Measurements from ENCODE around the gene OR10A6. TPM values are rescaled to one million over a fixed set of nuclear protein-coding genes. Genes with fewer than 3 reads are reported as not detected.

Gene OR10A6
- total RNA-seq, 2 donors from 2014 or later = not detected

DNA sequence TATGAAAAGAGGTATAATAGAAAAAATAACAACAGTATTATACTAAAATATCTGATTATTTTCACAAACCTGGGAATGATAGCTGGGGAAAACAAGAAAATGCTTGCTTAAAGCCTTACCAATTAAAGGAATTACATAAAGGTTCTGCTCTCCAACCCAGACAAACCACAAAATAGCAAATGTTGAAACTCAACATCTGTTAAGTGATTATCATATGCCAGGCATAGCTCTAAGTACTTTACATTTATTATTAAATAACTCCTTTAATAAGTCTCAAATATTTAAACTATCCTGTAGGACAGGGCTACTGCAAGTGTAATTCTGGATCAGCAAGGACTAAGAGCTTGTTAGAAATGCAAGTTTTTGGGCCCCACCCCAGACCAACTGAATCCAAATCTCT is 20.1 kb downstream of the OR10A6 start:
- H3K36me3 ChIP-seq (ENCODE audit: control insufficient read depth, insufficient read depth, low read length) = no peaks in the 10 kb centered on the region
- H3K4me3 ChIP-seq (ENCODE audit: low read length) = no peak overlapping the region
- peaks cover 19% of the 10 kb centered on the region for H3K4me1 ChIP-seq (ENCODE audit: control insufficient read depth, insufficient read depth, low read length)
- peaks cover 2% of the 10 kb centered on the region for H3K36me3 Mint-ChIP-seq (ENCODE audit: low read depth)
- no peak overlapping the region for H3K9ac ChIP-seq (ENCODE audit: extremely low read depth, low read length, poor library complexity, severe bottlenecking)
- H3K9me3 ChIP-seq (ENCODE audit: control insufficient read depth, low read length) = no peaks in the 10 kb centered on the region
- H3K27ac Mint-ChIP-seq = no peak overlapping the region
- H3K4me1 Mint-ChIP-seq = peaks cover 71% of the 10 kb centered on the region
- no peak for TF ChIP-seq CTCF (conservative IDR thresholded peaks at IDR 0.05)
- no peak overlapping the region for H3K4me3 Mint-ChIP-seq
- no peaks in the 10 kb centered on the region for H3K27me3 Mint-ChIP-seq (ENCODE audit: insufficient read depth)
- no peak for DNase-seq
- H3K27me3 ChIP-seq (ENCODE audit: control insufficient read depth, insufficient read depth, low read length, poor library complexity, severe bottlenecking) = no peaks in the 10 kb centered on the region
- peaks cover 2% of the 10 kb centered on the region for H3K9me3 Mint-ChIP-seq
- H3K27ac ChIP-seq (ENCODE audit: low read depth, low read length) = no peak overlapping the region

- Mint-ChIP-seq H3K9me3 (no peaks in the 10 kb centered on the region), H3K4me3 (no peak overlapping the region), H3K4me1 (peaks cover 73% of the 10 kb centered on the region), H3K27me3 (ENCODE audit: insufficient read depth) (no peaks in the 10 kb centered on the region), H3K27ac (no peak overlapping the region), H3K36me3 (ENCODE audit: low read depth) (no peaks in the 10 kb centered on the region)
- WGBS, 2 experiments (ENCODE audit: insufficient coverage in 1 of 2, insufficient read length in 1 of 2) = 70 to 88% methylated on average over 1 to 2 of the region's 2 CpGs
- no peak overlapping the region for H3K9ac ChIP-seq (ENCODE audit: extremely low read depth, low read length, poor library complexity, severe bottlenecking)
- TF ChIP-seq CTCF (conservative IDR thresholded peaks at IDR 0.05) = no peak
- H3K36me3 ChIP-seq (ENCODE audit: control insufficient read depth, insufficient read depth, low read length) = no peaks in the 10 kb centered on the region
- H3K4me3 ChIP-seq (ENCODE audit: low read length) = peak overlapping the region; percentile 47
- no peaks in the 10 kb centered on the region for H3K27me3 ChIP-seq (ENCODE audit: control insufficient read depth, insufficient read depth, low read length, poor library complexity, severe bottlenecking)
- no peak overlapping the region for H3K27ac ChIP-seq (ENCODE audit: low read depth, low read length)
- no peak for DNase-seq
- no peaks in the 10 kb centered on the region for H3K9me3 ChIP-seq (ENCODE audit: control insufficient read depth, low read length)
- H3K4me1 ChIP-seq (ENCODE audit: control insufficient read depth, insufficient read depth, low read length) = peaks cover 19% of the 10 kb centered on the region
These were observed 20.7 kb downstream of the OR10A6 start for GRCh38 chr11:7910286-7910788.

DNA sequence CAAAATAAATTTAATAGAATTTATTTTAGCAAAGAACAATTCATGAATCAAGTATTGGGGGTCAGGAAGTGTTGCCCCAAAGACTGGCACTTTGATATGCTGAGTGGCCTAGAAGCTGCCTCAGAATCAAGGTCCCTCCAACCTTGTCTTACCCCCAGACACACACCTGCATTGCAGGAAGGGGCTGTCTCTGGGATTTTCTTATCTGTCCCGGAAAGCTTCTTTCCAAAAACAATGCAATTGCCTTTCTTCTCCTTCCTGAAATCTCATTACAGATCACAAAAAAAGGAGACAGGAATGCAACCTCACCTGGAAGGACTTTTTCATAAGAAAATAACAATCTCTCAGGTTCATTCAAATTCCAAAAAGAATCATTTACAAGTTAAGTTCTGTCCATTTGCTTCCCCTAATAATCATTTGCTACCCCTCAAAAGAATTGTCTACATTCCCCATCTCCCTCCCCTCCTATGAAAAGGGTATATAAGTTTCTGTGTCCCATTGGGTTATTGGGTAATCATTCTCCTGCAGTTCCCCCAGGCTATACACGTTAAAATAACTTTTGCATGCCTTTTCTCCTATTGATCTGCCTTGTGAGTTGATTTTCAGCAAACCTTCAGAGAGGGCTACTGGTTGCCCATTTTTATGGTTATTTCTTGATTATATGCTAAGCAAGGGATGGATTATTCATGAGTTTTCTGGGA is 21.3 kb downstream of the OR10A6 start:
- no peaks in the 10 kb centered on the region for H3K9me3 Mint-ChIP-seq
- Histone ChIP-seq H3K27ac (ENCODE audit: low read depth, low read length) (no peak overlapping the region), H3K9ac (ENCODE audit: extremely low read depth, low read length, poor library complexity, severe bottlenecking) (no peak overlapping the region), H3K4me1 (ENCODE audit: control insufficient read depth, insufficient read depth, low read length) (peaks cover 19% of the 10 kb centered on the region), H3K36me3 (ENCODE audit: control insufficient read depth, insufficient read depth, low read length) (peaks cover under 1% of the 10 kb centered on the region), H3K9me3 (ENCODE audit: control insufficient read depth, low read length) (no peaks in the 10 kb centered on the region), H3K4me3 (ENCODE audit: low read length) (peak overlapping the region; percentile 47), H3K27me3 (ENCODE audit: control insufficient read depth, insufficient read depth, low read length, poor library complexity, severe bottlenecking) (no peaks in the 10 kb centered on the region)
- H3K27me3 Mint-ChIP-seq (ENCODE audit: insufficient read depth) = no peaks in the 10 kb centered on the region
- peak overlapping the region; percentile 87 for H3K27ac Mint-ChIP-seq
- no peak for TF ChIP-seq CTCF (conservative IDR thresholded peaks at IDR 0.05)
- no peak overlapping the region for H3K4me3 Mint-ChIP-seq
- DNase-seq = peak; percentile 58
- WGBS, 2 experiments (ENCODE audit: insufficient coverage in 1 of 2, insufficient read length in 1 of 2) = 30 to 71% methylated on average over 1 to 2 of the region's 2 CpGs
- H3K4me1 Mint-ChIP-seq = peaks cover 72% of the 10 kb centered on the region
- no peaks in the 10 kb centered on the region for H3K36me3 Mint-ChIP-seq (ENCODE audit: low read depth)
